GM19328 (cell line): Measurements from ENCODE around the gene FDXR.
"Not testable (repeated sequence)": the region's sequence is repeated elsewhere in the genome, so short reads cannot be mapped to it uniquely, and the experiment has no call there.

Source experiments
- ATAC-seq: cut with Tn5 transposase; IDR thresholded peaks from one replicate; pipeline ENCODE4 v1.9.1; 2021; ENCODE audit warnings: mild to moderate bottlenecking, moderate library complexity; ENCODE audit not compliant: unreplicated experiment

The FDXR gene, protein sequence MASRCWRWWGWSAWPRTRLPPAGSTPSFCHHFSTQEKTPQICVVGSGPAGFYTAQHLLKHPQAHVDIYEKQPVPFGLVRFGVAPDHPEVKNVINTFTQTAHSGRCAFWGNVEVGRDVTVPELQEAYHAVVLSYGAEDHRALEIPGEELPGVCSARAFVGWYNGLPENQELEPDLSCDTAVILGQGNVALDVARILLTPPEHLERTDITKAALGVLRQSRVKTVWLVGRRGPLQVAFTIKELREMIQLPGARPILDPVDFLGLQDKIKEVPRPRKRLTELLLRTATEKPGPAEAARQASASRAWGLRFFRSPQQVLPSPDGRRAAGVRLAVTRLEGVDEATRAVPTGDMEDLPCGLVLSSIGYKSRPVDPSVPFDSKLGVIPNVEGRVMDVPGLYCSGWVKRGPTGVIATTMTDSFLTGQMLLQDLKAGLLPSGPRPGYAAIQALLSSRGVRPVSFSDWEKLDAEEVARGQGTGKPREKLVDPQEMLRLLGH

DNA sequence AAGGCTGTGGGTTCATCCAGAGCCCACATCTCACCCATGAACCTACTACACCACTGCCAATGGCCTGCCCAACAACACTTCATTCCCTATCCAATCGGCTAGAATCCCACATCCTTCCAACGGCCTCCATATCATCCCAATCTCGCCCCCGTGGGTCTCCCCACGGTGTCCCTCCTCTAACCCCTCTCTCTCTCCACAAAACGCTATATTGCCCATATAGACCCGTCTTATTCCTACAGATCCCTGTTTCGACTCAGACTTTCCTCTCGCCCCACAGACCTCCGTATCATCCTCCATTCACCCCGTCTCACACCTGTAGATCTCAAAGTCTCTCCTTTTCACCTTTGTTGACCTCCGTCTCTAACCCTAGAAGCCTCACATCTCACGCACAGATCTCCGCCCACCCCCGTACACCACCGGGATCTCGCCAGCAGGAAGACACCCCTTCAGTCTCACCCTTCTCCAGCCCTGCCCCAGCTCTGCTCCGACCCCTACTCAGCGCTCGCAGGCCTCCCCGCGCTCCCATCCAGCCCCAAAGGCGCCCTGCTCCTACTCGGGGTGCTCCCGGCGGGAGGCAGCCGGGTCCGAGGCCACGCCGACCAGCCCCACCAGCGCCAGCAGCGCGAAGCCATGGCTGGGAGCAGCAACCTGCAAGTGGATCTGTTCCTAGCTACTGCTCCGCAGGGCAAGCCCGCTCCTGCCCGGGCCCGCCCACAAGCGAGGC is at the start of gene FDXR:
Gene FDXR, minus strand, starts transcription at position 682 of the 724 bp plus-strand sequence. Its CDS starts 50 bp downstream, at position 632.
- peak; percentile 5 for ATAC-seq

DNA sequence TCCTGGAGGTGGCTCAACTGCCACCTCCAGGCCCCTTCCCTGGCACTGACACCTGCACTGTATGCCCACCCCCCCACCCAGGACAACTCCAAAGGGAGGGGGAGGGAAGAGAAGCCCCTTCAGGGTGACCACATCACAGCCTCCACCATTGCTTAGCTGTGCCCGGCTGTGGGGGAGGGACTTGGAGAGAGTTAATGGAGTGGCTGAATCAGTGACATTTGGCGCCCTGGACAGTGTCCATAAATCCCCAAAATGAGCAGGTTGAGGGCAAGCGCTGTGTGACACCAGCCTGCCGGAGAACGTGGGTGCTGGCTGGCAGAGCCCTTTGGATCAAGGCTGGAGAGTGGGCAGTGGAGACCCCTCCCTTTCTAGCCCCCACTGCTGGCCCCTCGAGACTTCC is 49.4 kb upstream of the FDXR start:
- ATAC-seq = no peak

DNA sequence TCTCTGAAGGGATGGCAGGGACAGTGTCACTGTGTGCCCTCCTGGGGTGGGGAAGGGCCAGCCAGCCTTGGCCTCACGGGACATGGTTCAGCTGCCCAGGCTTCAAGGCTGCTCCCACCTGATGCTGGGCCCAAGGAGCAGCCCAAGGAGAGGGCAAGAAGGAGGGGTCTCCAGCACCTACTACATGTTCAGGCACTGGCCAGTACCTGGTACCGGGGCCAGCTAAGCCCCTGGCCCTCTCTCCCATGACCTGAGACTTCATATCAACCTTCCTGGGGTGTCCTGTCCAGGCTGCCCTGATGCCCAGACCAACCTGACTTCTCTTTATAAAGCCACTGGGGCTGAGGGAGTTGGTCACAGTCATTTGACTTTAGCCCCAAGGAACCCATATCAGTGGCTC is 49.0 kb upstream of the FDXR start:
- no peak for ATAC-seq

DNA sequence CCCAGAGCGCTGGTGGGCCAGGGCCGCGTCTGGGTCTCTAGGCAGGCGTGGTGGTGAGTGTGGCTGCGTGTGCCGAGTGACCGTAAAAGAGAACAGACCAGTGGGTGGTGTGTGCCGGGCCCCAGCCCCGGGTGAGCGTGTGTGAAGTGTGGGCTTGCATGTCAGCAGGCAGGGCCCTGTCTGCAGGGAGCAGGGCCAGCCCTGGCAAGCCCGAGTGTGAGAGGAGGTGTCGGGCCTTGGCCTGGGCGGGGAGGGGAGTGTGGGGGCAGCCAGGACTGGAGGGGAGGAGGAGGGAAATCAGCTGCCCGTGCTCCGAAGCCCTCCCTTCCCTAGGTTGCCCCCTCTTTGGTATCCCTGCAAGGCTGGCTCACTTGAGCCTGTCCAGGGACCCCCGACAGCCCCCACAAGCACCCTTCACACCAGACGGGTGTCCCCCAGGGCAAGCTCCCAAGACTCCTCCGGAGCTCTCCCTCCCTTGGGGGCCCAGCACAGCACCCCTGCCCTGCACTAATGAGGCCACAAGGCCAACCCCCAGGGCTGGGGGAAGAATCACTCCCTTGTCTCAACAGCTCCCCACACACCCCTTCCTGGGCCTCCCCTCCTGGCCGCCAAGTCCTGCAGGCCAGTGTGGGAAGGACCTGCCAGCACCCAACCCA is 48.4 kb upstream of the FDXR start:
- ATAC-seq = no peak

DNA sequence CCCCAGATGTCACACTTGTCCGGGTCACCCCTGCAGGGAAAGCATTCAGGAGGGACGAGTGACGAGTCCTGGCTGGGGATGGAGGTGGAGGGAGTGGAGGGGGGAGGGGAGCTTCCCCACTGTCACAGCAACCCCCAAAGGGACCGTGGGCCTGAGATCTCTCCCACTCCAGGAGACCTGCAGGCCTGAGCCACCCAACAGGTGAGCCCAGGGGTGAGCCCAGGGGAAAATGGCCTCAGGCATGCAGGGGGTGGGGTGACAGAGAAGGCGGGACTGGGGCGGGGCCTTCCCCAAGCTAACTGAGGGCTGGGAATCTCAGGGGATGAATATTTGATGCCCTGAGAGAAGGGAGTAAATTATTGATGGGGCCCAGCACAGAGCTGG is 47.8 kb upstream of the FDXR start:
- ATAC-seq = no peak

DNA sequence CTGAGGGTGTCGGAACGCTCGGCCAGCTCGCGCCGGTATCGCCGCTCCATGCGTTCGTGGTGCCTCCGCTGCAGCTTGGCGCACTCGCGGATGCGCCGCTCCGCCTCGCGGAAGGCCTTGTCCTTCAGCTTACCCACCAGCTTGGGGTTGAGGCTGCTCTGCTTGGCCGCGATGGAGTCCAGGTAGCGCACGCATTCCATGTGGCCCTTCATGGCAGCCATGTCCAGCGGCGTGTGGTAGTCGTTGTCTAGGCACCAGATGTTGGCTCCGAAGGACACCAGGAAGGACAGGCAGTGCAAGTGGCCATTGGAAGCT is 47.5 kb upstream of the FDXR start:
- ATAC-seq = no peak

DNA sequence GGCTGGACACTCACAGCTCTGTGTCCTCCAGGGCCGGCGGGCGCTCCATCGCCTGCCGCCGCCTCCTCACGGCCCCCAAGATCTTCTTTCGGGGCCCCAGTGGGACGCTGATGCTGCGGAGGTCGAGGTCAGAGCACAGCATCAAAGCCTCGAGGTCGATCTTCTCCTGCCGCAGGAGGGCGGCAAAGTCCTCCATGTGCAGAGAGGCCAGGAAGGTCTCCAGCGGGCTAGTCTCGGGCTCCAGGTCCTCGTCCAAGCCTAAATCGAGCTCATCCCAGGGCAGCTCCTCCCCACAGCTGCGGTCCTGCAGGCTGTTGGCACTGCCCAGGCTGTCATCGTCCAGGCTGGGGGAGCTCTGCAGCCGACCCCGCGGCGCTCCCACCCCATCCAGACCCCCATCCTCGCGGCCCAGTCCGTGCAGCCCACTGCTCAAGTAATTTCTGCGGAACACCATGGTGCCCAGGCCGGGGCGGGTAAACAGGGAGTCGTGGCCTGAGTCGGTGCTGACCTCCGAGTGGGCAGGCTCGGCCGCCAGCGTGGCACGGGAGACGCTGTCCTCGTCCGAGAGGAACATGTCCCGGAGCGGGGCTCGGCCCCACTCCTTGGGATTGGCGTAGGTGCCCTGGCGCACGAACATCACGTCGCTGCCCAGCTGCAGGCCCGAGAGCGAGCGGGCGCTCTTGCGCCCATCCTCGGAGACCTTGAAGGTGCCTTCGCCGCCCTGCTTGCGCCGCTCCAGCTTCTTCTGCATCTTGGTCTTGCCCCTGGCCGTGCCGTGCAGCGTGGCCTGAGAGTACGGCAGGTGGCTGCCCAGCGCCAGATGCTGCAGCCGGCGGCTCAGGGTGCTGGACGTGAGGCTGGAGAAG is 46.9 kb upstream of the FDXR start:
- ATAC-seq = no peak

DNA sequence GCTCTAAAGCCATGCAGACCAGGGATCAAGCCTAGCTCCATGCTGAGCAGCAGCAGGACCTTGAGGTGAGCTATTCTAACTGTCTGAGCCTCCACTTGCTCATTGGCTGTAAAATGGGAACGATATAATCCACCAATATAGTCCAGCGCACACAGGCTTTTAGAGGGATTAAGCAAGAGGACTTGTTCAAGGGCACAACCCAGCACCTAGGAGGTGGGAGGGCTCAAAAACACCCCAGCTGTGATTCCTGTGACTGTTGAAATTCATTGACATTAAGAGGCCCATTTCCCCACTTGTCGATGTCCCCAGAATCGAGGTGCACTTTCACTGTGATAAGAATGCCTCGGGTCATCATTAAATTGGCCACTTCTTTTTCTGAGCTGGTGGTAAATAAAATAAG is 46.1 kb upstream of the FDXR start:
- ATAC-seq = no peak

DNA sequence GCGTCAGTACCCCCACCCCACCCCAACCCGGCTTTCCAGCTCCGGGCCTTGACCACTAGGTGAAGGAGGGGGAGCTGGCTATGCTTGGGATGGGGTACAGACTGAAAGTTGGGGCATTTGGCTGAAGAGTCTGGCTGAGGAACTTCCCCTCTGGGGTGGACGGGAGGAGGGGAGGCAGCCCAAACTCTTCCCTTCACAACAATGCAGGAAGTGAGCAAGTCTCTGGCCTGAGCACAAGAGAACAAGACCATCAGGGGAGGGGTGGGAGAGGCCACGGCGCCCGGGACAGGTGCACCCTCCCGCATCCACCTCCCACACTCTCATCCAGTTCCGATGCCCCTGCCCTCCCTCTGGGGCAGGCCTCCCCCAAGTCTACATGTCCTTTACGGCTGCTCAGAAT is 44.6 kb upstream of the FDXR start:
- ATAC-seq = no peak

DNA sequence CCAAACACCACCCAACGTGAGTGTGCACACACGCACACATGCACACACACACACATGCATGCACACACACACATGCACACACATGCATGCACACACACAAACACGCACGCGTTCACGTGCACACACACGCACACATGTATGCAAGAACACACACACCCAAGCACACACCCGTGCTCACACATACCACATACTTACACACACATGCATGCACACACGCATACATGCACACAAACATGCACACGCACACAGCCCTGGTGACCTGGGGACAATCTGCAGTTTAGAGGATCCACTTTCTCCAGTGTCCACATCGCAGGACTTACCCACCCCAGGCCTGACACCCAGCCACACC is 44.0 kb upstream of the FDXR start:
- ATAC-seq = no peak

DNA sequence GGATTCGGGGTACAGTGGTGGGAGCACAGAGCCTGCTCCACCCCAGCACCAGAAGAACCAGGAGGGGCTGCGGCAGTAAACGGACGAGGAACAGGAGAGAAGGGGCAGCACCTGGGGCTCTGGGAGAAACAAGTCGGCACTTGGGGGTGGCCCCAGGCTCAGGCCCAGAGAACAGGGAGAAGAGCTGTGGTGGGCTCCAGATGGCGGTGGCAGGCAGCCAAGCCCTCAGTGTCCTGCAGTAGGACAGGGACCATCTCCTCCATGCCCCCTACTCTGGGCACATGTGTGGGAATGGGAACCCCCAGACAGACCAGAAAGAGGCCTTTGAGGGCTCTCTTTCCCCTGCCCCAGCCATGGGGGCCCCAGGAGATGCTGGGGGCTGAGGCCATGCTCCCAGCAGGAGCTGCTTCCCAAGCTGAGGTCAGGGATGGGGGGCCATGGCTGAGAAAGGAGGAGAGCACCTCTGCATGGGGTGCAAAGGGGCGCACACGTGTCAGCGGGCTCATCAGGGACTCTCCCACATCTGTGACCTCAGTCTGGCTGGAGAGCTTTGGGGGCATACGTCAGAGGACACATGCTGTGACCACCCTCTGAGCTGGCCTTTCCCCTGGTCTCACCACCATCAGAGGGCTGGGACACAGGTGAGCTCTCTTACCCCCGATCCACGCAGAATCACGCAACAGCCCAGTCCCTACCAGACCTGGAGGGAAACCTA is 43.5 kb upstream of the FDXR start:
- no peak for ATAC-seq

DNA sequence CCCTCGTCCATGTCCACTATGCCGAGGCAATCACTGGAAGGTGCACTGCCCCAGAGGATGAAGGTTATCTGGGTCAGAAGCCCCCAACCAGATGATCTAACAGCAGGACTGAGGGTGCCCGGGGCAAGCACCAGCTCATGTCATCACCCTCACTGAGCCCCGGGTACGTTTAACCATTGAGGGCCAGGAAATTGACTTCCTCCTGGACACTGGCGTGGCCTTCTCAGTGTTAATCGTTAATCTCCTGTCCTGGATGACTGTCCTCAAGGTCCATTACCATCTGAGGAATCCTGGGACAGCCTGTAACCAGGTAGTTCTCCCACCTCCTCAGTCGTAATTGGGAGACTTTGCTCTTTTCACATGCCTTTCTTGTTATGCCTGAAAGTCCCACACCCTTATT is 38.6 kb upstream of the FDXR start:
- not testable (repeated sequence) for ATAC-seq

DNA sequence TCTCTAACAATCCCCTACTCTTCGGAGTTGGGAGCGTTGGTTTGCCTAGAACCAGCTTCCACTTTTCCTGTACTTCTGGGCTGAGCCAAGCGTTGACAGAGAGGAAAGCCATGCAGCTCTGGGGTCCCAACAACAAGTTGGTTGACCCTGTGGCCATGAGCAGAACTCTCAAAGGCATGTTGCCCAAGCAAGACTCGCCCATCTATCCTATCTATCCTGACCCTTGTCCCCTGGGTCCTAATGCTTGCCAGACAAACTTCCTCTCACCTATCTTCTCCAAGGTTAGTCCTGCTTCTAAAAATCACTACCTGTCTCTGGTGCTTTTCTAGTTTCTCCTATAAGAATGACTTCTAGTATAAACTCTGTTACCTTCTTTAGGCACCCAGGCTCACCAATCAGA is 36.3 kb upstream of the FDXR start:
- ATAC-seq = not testable (repeated sequence)

DNA sequence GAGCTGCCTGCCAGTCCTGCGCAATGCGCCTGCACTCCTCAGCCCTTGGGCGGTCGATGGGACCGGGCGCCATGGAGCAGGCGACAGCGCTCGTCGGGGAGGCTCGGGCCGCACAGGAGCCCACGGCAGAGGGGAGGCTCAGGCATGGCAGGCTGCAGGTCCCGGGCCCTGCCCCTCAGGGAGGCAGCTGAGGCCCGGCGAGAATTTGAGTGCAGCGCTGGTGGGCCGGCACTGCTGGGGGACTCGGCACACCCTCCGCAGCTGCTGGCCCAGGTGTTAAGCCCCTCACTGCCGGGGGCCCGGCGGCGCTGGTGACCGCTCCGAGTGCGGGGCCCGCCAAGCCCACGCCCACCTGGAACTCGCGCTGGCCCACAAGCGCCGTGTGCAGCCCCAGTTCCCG is 34.2 kb upstream of the FDXR start:
- no peak for ATAC-seq

DNA sequence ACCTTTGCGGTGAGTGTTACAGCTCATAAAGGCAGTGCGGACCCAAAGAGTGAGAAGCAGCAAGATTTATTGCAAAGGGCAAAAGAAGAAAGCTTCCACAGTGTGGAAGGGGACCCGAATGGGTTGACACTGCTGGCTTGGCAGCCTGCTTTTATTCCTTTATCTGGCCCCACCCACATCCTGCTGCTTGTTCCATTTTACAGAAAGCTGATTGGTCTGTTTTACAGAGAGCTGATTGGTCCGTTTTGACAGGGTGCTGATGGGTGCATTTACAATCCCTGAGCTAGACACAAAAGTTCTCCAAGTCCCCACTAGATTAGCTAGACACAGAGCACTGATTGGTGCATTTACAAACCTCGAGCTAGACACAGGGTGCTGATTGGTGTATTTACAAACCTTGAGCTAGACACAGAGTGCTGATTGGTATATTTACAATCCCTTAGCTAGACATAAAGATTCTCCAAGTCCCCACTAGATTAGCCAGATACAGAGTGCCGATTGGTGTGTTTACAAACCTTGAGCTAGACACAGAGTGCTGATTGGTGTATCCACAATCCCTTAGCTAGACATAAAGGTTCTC is 33.5 kb upstream of the FDXR start:
- not testable (repeated sequence) for ATAC-seq

DNA sequence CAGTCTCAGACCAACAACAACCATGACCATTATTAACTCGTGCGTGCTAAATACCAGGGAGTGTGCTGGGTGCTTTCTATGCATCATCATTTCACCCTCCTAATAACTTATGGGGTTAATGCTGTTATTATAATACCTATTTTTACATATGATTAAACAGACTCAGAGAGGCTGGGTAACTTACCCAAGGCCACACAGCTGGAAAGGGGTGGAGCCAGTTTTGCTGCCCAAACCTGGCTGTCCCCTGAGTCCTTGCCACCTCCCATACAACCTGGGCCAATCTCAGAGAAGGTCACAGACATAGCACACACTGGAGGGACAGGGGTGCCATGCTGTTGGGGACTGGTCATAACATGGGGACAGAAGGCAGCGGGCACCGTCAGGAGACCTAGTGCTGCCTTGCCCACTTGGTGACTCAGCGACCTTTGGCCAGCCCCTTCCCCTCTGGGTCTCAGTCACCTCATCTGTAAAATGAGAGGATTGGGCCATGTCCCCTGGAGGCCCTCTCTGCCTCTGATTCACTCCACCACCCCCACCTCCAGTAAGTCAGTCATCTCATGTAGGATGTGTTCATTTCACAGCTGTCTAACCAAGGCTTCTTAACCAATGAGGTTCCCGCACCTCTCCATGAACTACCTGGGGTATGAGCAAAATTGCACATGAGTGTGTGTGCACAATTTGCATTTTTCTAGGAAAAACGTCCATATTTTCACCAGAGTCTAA is 32.1 kb upstream of the FDXR start:
- no peak for ATAC-seq

DNA sequence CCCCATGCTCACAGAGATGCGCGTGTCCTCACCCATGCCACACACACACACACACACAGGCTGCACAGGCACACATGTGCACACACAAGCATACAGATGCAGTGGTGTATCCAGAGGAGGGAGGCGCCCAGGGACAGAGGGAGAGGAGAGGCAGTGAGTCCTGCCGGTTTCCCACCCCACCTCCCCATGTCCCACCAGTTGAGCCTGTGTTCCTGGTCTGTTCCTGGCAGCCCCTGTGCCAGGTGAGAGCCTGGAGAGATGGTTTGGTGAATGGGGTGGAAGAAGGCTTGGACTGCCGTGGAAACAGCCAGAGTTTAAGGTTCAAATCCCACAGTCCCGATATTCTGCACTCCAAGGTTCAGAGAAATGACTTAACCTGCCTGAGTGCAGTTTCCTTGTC is 30.9 kb upstream of the FDXR start:
- ATAC-seq = no peak

DNA sequence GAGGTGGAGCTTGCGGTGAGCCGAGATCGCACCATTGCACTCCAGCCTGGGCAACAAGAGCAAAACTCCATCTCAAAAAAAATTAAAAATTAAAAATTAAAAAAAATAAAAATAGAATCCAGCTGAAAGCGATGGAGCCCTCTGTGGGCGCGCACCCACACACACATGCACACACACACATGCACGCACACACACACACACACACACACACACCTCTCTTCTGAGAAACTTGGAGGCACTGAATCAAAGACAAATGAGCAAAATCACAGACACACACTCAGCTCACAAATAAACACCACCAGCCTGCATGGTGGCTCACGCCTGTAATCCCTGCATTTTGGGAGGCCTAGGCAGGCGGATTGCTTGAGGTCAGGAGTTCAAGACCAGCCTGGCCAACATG is 30.2 kb upstream of the FDXR start:
- no peak for ATAC-seq

DNA sequence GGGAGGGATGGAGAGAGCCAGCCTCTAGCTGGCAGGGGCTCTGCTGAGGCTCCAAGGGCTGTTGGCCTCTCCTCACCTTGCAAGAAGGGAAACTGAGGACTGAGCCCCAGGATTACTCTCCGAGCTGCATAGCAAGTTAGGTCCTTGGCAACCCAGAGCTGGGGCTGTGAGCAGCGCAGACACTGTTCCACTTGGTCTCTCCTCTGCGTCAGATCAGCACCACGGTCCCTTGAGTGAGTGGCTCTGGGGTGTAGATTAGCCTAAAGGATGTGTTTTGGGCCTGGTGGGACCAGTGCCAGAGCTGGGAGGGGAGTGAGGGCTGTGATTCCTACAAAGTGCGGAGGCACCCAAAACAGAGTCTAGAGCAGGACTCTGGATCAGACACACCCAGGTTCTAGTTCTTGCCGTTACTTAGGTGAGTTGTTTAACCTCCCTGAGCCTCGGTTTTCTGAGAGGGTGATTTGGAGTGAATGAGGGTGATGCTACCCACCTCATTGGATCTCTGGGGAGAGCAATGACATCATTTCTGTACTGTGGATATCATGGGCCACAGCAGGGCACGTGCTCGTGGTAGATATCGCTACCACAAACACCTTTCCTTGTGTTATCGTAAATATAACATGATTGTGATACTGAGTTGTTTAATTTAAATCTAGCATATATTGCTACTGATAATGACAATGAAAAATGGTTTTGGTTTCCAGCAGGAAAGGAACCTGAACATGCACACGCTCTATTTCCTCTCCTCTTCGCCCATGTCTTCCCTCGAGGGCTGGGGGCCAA is 28.8 kb upstream of the FDXR start:
- no peak for ATAC-seq
